ENCODE measurements around the gene ZNF512B. TPM values are rescaled to one million over a fixed set of nuclear protein-coding genes. Genes with fewer than 3 reads are reported as not detected.
A peak's percentile ranks its signal among the peaks of the same experiment; 100 is the strongest.

ZNF512B gene
- total and polyA plus RNA-seq, 2 donors (not counting 3 experiments of a cell fraction or from before 2014, with no cell fraction given), result 8.7 to 30.0 TPM

GRCh38 chr20:63980317-63980805, 10.6 kb upstream of the ZNF512B start:
- Histone ChIP-seq H4K20me1 (replicated peaks; ENCODE audit: control insufficient read depth, extremely low read depth, insufficient read depth, low read length) (no peaks in the 10 kb centered on the region), H3K9me1 (replicated peaks; ENCODE audit: control insufficient read depth, extremely low read depth, insufficient read depth, low read length) (no peaks in the 10 kb centered on the region), H3K9ac (replicated peaks; ENCODE audit: extremely low read depth, insufficient read depth, low read length) (no peak overlapping the region), H3K27me3 (ENCODE audit: control insufficient read depth in 2 of 2, insufficient read depth in 2 of 2, low read length in 2 of 2) (no peaks in the 10 kb centered on the region), H3K4me3 (replicated peaks in 1 of 3; ENCODE audit: insufficient read depth in 1 of 3, low read depth in 1 of 3, low read length in 3 of 3) (peak overlapping the region in 1 of 3 experiments; percentile 67), H3K36me3 (ENCODE audit: control insufficient read depth in 2 of 2, extremely low read depth in 1 of 2, insufficient read depth in 2 of 2, low read length in 2 of 2) (peaks cover 3 to 7% of the 10 kb centered on the region in 2 experiments), H3K9me3 (replicated peaks; ENCODE audit: control insufficient read depth, insufficient read depth, low read length) (no peaks in the 10 kb centered on the region), H3K27ac (ENCODE audit: insufficient read depth, low read depth, low read length) (no peak overlapping the region), H3K4me2 (ENCODE audit: insufficient read depth, low read length) (peak overlapping the region; percentile 51), H2AFZ (ENCODE audit: low read depth, low read length) (no peak overlapping the region), H3K79me2 (ENCODE audit: control insufficient read depth, insufficient read depth, low read length) (peaks cover 16% of the 10 kb centered on the region), H3K4me1 (ENCODE audit: control insufficient read depth, extremely low read depth, insufficient read depth, low read length) (peaks cover 20% of the 10 kb centered on the region)
- dilution Hi-C loops (cut with MboI; ENCODE audit: extremely low pct_ligation_motif_present, low sequenced_read_pairs), result no loop called here
- FAIRE-seq (no peak), DNase-seq (ENCODE audit: low read depth, low spot score) (no peak)
- ChIA-PET CTCF (interaction anchor here (0.6 to 4.2 kb wide), 31 partner anchors 8 to 484 kb away, joined by 3 to 34 read pairs (median 5); partner anchors contain the start of genes LKAAEAR1, OPRL1, PPDPF and PTK6), POLR2A (interaction anchor here (0.6 to 0.7 kb wide), 3 partner anchors 8 to 618 kb away, joined by 3 read pairs; no protein-coding TSS in a partner anchor)
- TF ChIP-seq POLR2A (IDR thresholded peaks at IDR 0.05; ENCODE audit: low read depth, low read length), result no peak
- TF ChIP-seq MAX (IDR thresholded peaks at IDR 0.05; ENCODE audit: insufficient read depth, insufficient read length), result no peak
- no peak for TF ChIP-seq GATA2 (IDR thresholded peaks at IDR 0.05; ENCODE audit: insufficient read depth, insufficient read length, low read depth, low read length)
- TF ChIP-seq MYC (IDR thresholded peaks at IDR 0.05; ENCODE audit: low read depth, low read length), result no peak
- TF ChIP-seq JUN (IDR thresholded peaks at IDR 0.05; ENCODE audit: borderline replicate concordance, insufficient read depth, insufficient read length, low read depth), result no peak
- TF ChIP-seq CTCF (IDR thresholded peaks at IDR 0.05; ENCODE audit: extremely low read depth in 1 of 2, insufficient read depth in 1 of 2, low read depth in 1 of 2, low read length in 2 of 2), result no peak
- TF ChIP-seq FOS (IDR thresholded peaks at IDR 0.05; ENCODE audit: borderline replicate concordance, insufficient read depth, low read length), result no peak
- TF ChIP-seq POLR2AphosphoS5 (IDR thresholded peaks at IDR 0.05; ENCODE audit: insufficient read depth, low read depth, low read length), result no peak
- no peak for TF ChIP-seq EZH2 (IDR thresholded peaks at IDR 0.05; ENCODE audit: borderline replicate concordance, low read depth, low read length, severe bottlenecking)
- intact Hi-C loops (cut with micrococcal nuclease), result no loop called here
- no TSS peak for BruUV-seq (replicated peaks)

All from endothelial cell of umbilical vein (primary cell).